Endothelial cell of umbilical vein (primary cell): Measurements from ENCODE around the gene SELENOO.

ENCODE experiments used
- CTCF ChIP-seq, 2 donors: IDR thresholded peaks; 1 replicate in 1 of 2; 2 replicates in 1 of 2; pipeline ENCODE4 v1.5.1; 2011; ENCODE audit warnings: low read length in 2 of 2, mild to moderate bottlenecking in 2 of 2, moderate library complexity in 2 of 2, control low read depth in 1 of 2, inconsistent platforms in 1 of 2, low read depth in 1 of 2; ENCODE audit not compliant: insufficient read depth in 1 of 2; ENCODE audit errors: extremely low read depth in 1 of 2
- EZH2 ChIP-seq: IDR thresholded peaks from 2 replicates; pipeline ENCODE4 v1.6.1; 2012; ENCODE audit warnings: borderline replicate concordance, low read depth, mild to moderate bottlenecking, moderate library complexity, low read length, inconsistent platforms; ENCODE audit not compliant: severe bottlenecking
- FOS ChIP-seq: IDR thresholded peaks from 2 replicates; pipeline ENCODE4 v1.6.1; 2011; ENCODE audit warnings: mild to moderate bottlenecking, low read length, moderate library complexity, borderline replicate concordance; ENCODE audit not compliant: insufficient read depth
- GATA2 ChIP-seq: IDR thresholded peaks from 2 replicates; pipeline ENCODE4 v1.7.0; 2011; ENCODE audit warnings: low read depth, mild to moderate bottlenecking, moderate library complexity, mixed read lengths, low read length; ENCODE audit not compliant: insufficient read length, insufficient read depth
- JUN ChIP-seq: IDR thresholded peaks from 2 replicates; pipeline ENCODE4 v1.6.1; 2011; ENCODE audit warnings: borderline replicate concordance, low read depth; ENCODE audit not compliant: insufficient read length, insufficient read depth
- MAX ChIP-seq: IDR thresholded peaks from 2 replicates; pipeline ENCODE4 v1.6.1; 2011; ENCODE audit not compliant: insufficient read depth, insufficient read length
- POLR2A ChIP-seq: IDR thresholded peaks from 2 replicates; pipeline ENCODE4 v1.6.1; 2012; ENCODE audit warnings: low read depth, mild to moderate bottlenecking, control low read depth, low read length
- POLR2AphosphoS5 ChIP-seq: IDR thresholded peaks from 2 replicates; pipeline ENCODE4 v1.6.1; 2012; ENCODE audit warnings: low read depth, mild to moderate bottlenecking, control low read depth, low read length, moderate library complexity; ENCODE audit not compliant: insufficient read depth

- no peak for TF ChIP-seq POLR2A
- no peak for TF ChIP-seq EZH2
- TF ChIP-seq CTCF (IDR thresholded peaks at IDR 0.05; ENCODE audit: extremely low read depth in 1 of 2, insufficient read depth in 1 of 2, low read depth in 1 of 2, low read length in 2 of 2) = no peak
- no peak for TF ChIP-seq POLR2AphosphoS5
- TF ChIP-seq JUN = no peak
- no peak for TF ChIP-seq FOS
- no peak for TF ChIP-seq MAX
- TF ChIP-seq GATA2 = no peak
These were observed 26.2 kb upstream of the SELENOO start for GRCh38 chr22:50174382-50175190.
